K562 (cell line): ENCODE data around the gene WDR17. TPM values are rescaled to one million over a fixed set of nuclear protein-coding genes. Genes with fewer than 3 reads are reported as not detected.

Experiments used
- ATAC-seq: fragments of 200-7000 bp; cut with Tn5 transposase; 3 replicates; pipeline ENCODE4 v1.9.1; 2020; ENCODE audit warnings: moderate library complexity
- BruUV-seq: library from RNA; stranded (reverse); fragments of 400-500 nt; replicated peaks from 2 replicates; lab custom pipeline; 2021; lab: Mats Ljungman, UMichigan
- CTCF ChIA-PET: fragments of 300-600 bp; formaldehyde crosslinking; extraction: SDS; loops from one replicate; lab custom pipeline; 2021; ENCODE audit warnings: low intra/inter-chr PET ratio; lab: Yijun Ruan, JAX
- POLR2A ChIA-PET: fragments of 300-600, 350-650 bp; sonication (Branson Sonifier 250); formaldehyde crosslinking; extraction: SDS; loops from one replicate; lab custom pipeline; 2021; ENCODE audit warnings: antibody characterized with exemption, inconsistent platforms; lab: Yijun Ruan, JAX
- DNase-seq, 4 experiments: peaks; one replicate each; pipeline versions ENCODE4 v3.0.0 to v3.0.0-alpha.2; 2011 to 2018; ENCODE audit warnings: low spot score in 3 of 4, mixed read lengths in 3 of 4; ENCODE audit errors: extremely low read depth in 1 of 4
- FAIRE-seq: peaks from 2 replicates; lab custom pipeline; 2011; peaks lifted over from hg19 to GRCh38; lab: Jason Lieb, UNC
- H2AFZ ChIP-seq: 2 replicates; pipeline ENCODE4 v1.6.0; 2011; ENCODE audit warnings: low read depth, low read length, control low read depth, inconsistent platforms
- H3K27ac ChIP-seq: fragments of 200-600 bp; 3 replicates; pipeline ENCODE4 v1.8.0; 2011; ENCODE audit warnings: low read depth, mild to moderate bottlenecking, control low read depth, inconsistent platforms, low read length, moderate library complexity, mixed read lengths; ENCODE audit errors: extremely low read depth
- H3K27me3 ChIP-seq, 2 experiments: fragments of 300-600 bp in 1 of 2; 2 replicates in 1 of 2; 3 replicates in 1 of 2; pipeline versions ENCODE4 v1.6.0 to v1.8.0; 2011; ENCODE audit warnings: inconsistent platforms in 2 of 2, low read length in 2 of 2, mild to moderate bottlenecking in 1 of 2, mixed read lengths in 1 of 2, moderate library complexity in 1 of 2; ENCODE audit not compliant: control insufficient read depth in 2 of 2, insufficient read depth in 2 of 2
- H3K36me3 ChIP-seq: fragments of 300-600 bp; 3 replicates; pipeline ENCODE4 v1.8.0; 2011; ENCODE audit warnings: mild to moderate bottlenecking, low read length, inconsistent platforms; ENCODE audit not compliant: control insufficient read depth, insufficient read depth
- H3K4me1 ChIP-seq, 2 experiments: fragments of 200-600 bp in 1 of 2; replicated peaks in 1 of 2; 2 replicates in 1 of 2; 3 replicates in 1 of 2; pipeline versions ENCODE4 v1.5.1 to v1.8.0; 2011; ENCODE audit warnings: inconsistent platforms in 2 of 2, low read length in 2 of 2, mild to moderate bottlenecking in 1 of 2, mixed read lengths in 1 of 2, moderate library complexity in 1 of 2; ENCODE audit not compliant: control insufficient read depth in 2 of 2, insufficient read depth in 2 of 2
- H3K4me2 ChIP-seq: 2 replicates; pipeline ENCODE4 v1.6.1; 2011; ENCODE audit warnings: low read length, control low read depth, inconsistent platforms, mixed read lengths; ENCODE audit not compliant: insufficient read depth
- H3K4me3 ChIP-seq: fragments of 200-600 bp; sonication (generic), shearing (Covaris generic); 2 replicates; pipeline ENCODE4 v1.5.1; 2016; ENCODE audit warnings: control low read depth, inconsistent platforms
- H3K79me2 ChIP-seq: fragments of 200-600 bp; 3 replicates; pipeline ENCODE4 v1.8.0; 2011; ENCODE audit warnings: low read length, inconsistent platforms; ENCODE audit not compliant: control insufficient read depth, insufficient read depth
- H3K9ac ChIP-seq, 2 experiments: 2 replicates each; pipeline versions ENCODE4 v1.6.0 to v1.6.1; 2011; ENCODE audit warnings: low read depth in 2 of 2, low read length in 2 of 2, control low read depth in 1 of 2, inconsistent platforms in 1 of 2, mild to moderate bottlenecking in 1 of 2, mixed read lengths in 1 of 2; ENCODE audit not compliant: insufficient read depth in 1 of 2
- H3K9me1 ChIP-seq: one replicate; pipeline ENCODE4 v1.6.0; 2011; ENCODE audit warnings: inconsistent platforms, mild to moderate bottlenecking, low read length, moderate library complexity; ENCODE audit not compliant: control insufficient read depth, insufficient read depth
- H3K9me3 ChIP-seq: replicated peaks from 2 replicates; pipeline ENCODE4 v1.5.1; 2011; ENCODE audit warnings: low read depth, low read length, inconsistent platforms; ENCODE audit not compliant: control insufficient read depth, insufficient read depth
- H4K20me1 ChIP-seq: replicated peaks from 2 replicates; pipeline ENCODE4 v1.6.1; 2011; ENCODE audit warnings: low read length, inconsistent platforms, mixed read lengths; ENCODE audit not compliant: control insufficient read depth, insufficient read depth
- CBX1 ChIP-seq: sonication (generic); IDR thresholded peaks from 2 replicates; pipeline ENCODE4 v1.6.1; 2016; ENCODE audit warnings: antibody characterized with exemption, low read depth, mild to moderate bottlenecking
- EP400 ChIP-seq: fragments of 450-650 bp; IDR thresholded peaks from 2 replicates; pipeline ENCODE4 v1.6.1; 2017; ENCODE audit warnings: antibody characterized with exemption, mild to moderate bottlenecking, moderate library complexity
- HDAC6 ChIP-seq: IDR thresholded peaks from 2 replicates; pipeline ENCODE4 v1.6.1; 2012; ENCODE audit warnings: low read depth, mild to moderate bottlenecking, control low read depth, inconsistent platforms, low read length, moderate library complexity
- JUND ChIP-seq, 2 experiments: IDR thresholded peaks; 2 replicates in 1 of 2; 3 replicates in 1 of 2; pipeline ENCODE4 v1.6.1; 2011; ENCODE audit warnings: borderline replicate concordance in 2 of 2, low read depth in 2 of 2, low read length in 2 of 2, improper control_type of control experiment in 1 of 2, missing biosample characterization in 1 of 2, missing genetic modification characterization in 1 of 2, missing genetic modification reagents in 1 of 2
- SIRT6 ChIP-seq: IDR thresholded peaks from one replicate; pipeline ENCODE4 v1.6.1; 2012; ENCODE audit warnings: low read depth, mild to moderate bottlenecking, control low read depth, inconsistent platforms, low read length, moderate library complexity
- SIX5 ChIP-seq, 2 experiments: IDR thresholded peaks; 2 replicates each; pipeline ENCODE4 v1.6.1; 2011; ENCODE audit warnings: low read length in 2 of 2, borderline replicate concordance in 1 of 2, low read depth in 1 of 2, mild to moderate bottlenecking in 1 of 2, moderate library complexity in 1 of 2; ENCODE audit not compliant: insufficient read depth in 1 of 2
- TEAD4 ChIP-seq, 2 experiments: sonication (generic) in 1 of 2; formaldehyde crosslinking in 1 of 2; IDR thresholded peaks; 2 replicates each; pipeline versions ENCODE4 v1.6.1 to v1.8.0; 2012 to 2022; ENCODE audit warnings: borderline replicate concordance in 1 of 2, inconsistent platforms in 1 of 2, low read length in 1 of 2, mild to moderate bottlenecking in 1 of 2, missing genetic modification reagents in 1 of 2
- TSHZ1 ChIP-seq: fragments of 250-450 bp; sonication (Bioruptor Pico); IDR thresholded peaks from 2 replicates; pipeline ENCODE4 v1.4.0; 2020; ENCODE audit warnings: mild to moderate bottlenecking, moderate library complexity
- ZNF75A ChIP-seq: fragments of 450-650 bp; formaldehyde crosslinking; IDR thresholded peaks from 2 replicates; pipeline ENCODE4 v1.4.0; 2020; ENCODE audit warnings: mild to moderate bottlenecking
- WGBS: fragments of 100-300 bp; shearing (Covaris generic); methylation state at CpG from one replicate; pipeline ENCODE4 v1.1.6; 2016; ENCODE audit warnings: low coverage, mixed read lengths; ENCODE audit not compliant: insufficient coverage; ENCODE audit errors: missing lambda C conversion rate; 5-methylcytosine and 5-hydroxymethylcytosine counted together
- in situ Hi-C: fragments of 300-500 bp; cut with MboI; formaldehyde crosslinking; loops from 4 replicates; pipeline ENCODE4 v1.15.0; 2018; ENCODE audit warnings: inconsistent platforms, mixed read lengths
- intact Hi-C: fragments of 100-400 bp; cut with micrococcal nuclease; formaldehyde crosslinking; loops from 2 replicates; pipeline ENCODE4 v1.14.2; 2022
- polyA plus RNA-seq, 8 experiments: library from polyadenylated mRNA; depleted of rRNA in 4 of 8; stranded (reverse) in 5 of 8; unstranded in 3 of 8; fragments of >200 nt; fragmentation: Nextera tagmentation in 2 of 8; fragmentation: Illumina TruSeq in 1 of 8; extraction: Ambion mirVana in 2 of 8; extraction: Trizol in 1 of 8; gene quantifications; 2 replicates each; pipeline versions ENCODE4 v1.2.1 to v1.2.3, GENCODE V29; 2011 to 2014; ENCODE audit warnings: inconsistent platforms in 1 of 8, missing spikeins in 1 of 8
- total RNA-seq, 7 experiments: library from RNA; depleted of rRNA in 6 of 7; stranded (reverse); fragments of >200 nt in 6 of 7; fragmentation: Illumina TruSeq in 2 of 7; extraction: Trizol in 2 of 7; gene quantifications; 2 replicates each; pipeline versions ENCODE4 v1.2.1 to v1.2.3, GENCODE V29; 2011 to 2021; ENCODE audit warnings: low replicate concordance in 1 of 7
- TF ChIP-seq, protein P1 (sequence below): fragments of 250-450 bp; sonication (Bioruptor Pico); IDR thresholded peaks from 2 replicates; pipeline ENCODE4 v1.8.0; 2021; ENCODE audit warnings: moderate library complexity, mild to moderate bottlenecking, inconsistent platforms

WDR17 gene
- total and polyA plus RNA-seq, 9 of the 15 experiments (the other 6 are each of a cell fraction or from before 2014, with no cell fraction given) = 0.04 to 0.07 TPM; not detected in 7

GRCh38 chr4:176163041-176163440 lies 97.4 kb downstream of the WDR17 start (continued):
- TF ChIP-seq TSHZ1 = no peak
- TF ChIP-seq HDAC6 = no peak
- no peak for TF ChIP-seq CBX1
- TF ChIP-seq SIX5 (IDR thresholded peaks at IDR 0.05; ENCODE audit: borderline replicate concordance in 1 of 2, insufficient read depth in 1 of 2, low read depth in 1 of 2, low read length in 2 of 2) = no peak
- no peak for TF ChIP-seq TEAD4 (IDR thresholded peaks at IDR 0.05; ENCODE audit: low read length)
- no peak for TF ChIP-seq TEAD4 (CRISPR knock-in tag; IDR thresholded peaks at IDR 0.05; ENCODE audit: borderline replicate concordance)
- TF ChIP-seq ZNF75A (CRISPR knock-in tag) = no peak
- no peak for TF ChIP-seq SIRT6

GRCh38 chr4:176185051-176185450 lies 119.4 kb downstream of the WDR17 start:
- H3K9me3 ChIP-seq = no peaks in the 10 kb centered on the region
- POLR2A ChIA-PET = no interaction called here
- no peaks in the 10 kb centered on the region for H3K79me2 ChIP-seq
- no peak for FAIRE-seq
- intact Hi-C loops (no loop called here), in situ Hi-C loops (no loop called here)
- no peaks in the 10 kb centered on the region for H3K27me3 ChIP-seq
- CTCF ChIA-PET = no interaction called here
- no peaks in the 10 kb centered on the region for H3K9me1 ChIP-seq
- no peak overlapping the region for H3K4me2 ChIP-seq
- WGBS = 0% methylated on average over 1 of the region's 1 CpG
- no peak overlapping the region for H3K9ac ChIP-seq
- H3K4me1 ChIP-seq = no peaks in the 10 kb centered on the region
- no peak overlapping the region for H3K4me3 ChIP-seq
- no peak for DNase-seq
- TF ChIP-seq EP400 (no peak), JUND (IDR thresholded peaks at IDR 0.05; ENCODE audit: borderline replicate concordance, low read depth, low read length) (no peak), JUND (tag; IDR thresholded peaks at IDR 0.05; ENCODE audit: borderline replicate concordance, low read depth, low read length) (no peak)
- TF ChIP-seq, protein P1, sequence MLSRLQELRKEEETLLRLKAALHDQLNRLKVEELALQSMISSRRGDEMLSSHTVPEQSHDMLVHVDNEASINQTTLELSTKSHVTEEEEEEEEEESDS (CRISPR knock-in tag) = no peak
- TF ChIP-seq, all 486 proteins: peak for 0
- BruUV-seq = no TSS peak
- no peaks in the 10 kb centered on the region for H4K20me1 ChIP-seq
- H3K36me3 ChIP-seq = no peaks in the 10 kb centered on the region
- no peak overlapping the region for H3K27ac ChIP-seq
- ATAC-seq = no peak
- no peak overlapping the region for H2AFZ ChIP-seq
